ENCODE results near the gene PPP1R3D.

Gene PPP1R3D

GRCh38 chr20:59939879-59940128 is 301 bp downstream of the PPP1R3D start:
- no peak for DNase-seq (ENCODE audit: low read depth)
- H3K4me3 ChIP-seq (ENCODE audit: low read depth, low read length), result peak overlapping the region; percentile 80

DNA sequence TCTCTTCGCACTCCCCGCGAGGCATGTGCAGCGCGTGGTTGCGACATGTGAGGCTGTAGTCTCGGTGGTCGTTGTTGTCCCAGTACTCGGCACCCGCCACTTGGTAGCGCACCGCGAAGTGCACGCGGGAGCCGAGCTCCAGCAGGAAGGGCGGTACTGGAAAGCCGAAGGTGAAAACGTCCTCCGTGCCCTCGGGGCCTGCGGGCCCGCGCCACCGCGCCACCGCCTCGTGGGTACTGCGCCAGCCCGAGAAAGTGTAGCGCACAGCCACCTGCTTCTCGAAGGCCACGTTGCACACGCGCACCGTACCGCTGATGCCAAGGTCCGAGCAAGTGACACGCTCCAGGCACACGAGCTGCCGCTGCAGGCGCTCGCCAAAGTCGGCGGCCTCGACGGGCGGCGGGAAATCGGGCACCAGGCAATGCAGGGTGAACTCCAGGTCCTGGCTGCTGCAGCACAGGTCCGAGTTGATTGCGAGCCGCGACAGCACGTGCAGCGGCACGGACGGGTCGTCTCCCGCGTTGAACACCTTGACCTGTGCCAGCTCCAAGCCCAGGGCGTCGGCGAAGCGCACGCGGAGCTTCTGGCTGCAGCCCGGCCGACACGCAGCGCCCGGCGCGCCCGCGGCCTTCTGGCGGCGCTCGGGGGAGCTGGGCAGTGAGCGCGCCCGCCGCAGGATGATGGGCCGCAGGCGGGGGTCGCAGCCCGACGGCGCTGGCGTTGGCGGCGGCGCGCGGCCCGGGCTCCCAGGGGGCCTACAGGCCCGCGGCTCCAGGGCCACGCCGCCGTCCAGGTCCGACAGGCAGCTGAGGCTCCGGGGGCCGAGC is 840 bp downstream of the PPP1R3D start:
- H3K4me3 ChIP-seq (ENCODE audit: low read depth, low read length), result peak overlapping the region; percentile 80
- DNase-seq (ENCODE audit: low read depth), result peak; percentile 23
- TF ChIP-seq, protein P1, sequence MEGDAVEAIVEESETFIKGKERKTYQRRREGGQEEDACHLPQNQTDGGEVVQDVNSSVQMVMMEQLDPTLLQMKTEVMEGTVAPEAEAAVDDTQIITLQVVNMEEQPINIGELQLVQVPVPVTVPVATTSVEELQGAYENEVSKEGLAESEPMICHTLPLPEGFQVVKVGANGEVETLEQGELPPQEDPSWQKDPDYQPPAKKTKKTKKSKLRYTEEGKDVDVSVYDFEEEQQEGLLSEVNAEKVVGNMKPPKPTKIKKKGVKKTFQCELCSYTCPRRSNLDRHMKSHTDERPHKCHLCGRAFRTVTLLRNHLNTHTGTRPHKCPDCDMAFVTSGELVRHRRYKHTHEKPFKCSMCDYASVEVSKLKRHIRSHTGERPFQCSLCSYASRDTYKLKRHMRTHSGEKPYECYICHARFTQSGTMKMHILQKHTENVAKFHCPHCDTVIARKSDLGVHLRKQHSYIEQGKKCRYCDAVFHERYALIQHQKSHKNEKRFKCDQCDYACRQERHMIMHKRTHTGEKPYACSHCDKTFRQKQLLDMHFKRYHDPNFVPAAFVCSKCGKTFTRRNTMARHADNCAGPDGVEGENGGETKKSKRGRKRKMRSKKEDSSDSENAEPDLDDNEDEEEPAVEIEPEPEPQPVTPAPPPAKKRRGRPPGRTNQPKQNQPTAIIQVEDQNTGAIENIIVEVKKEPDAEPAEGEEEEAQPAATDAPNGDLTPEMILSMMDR (conservative IDR thresholded peaks at IDR 0.05; ENCODE audit: low read depth, low read length), result no peak

More at GRCh38 chr20:59939879-59940128, 301 bp downstream of the PPP1R3D start:
- TF ChIP-seq, protein P1 (conservative IDR thresholded peaks at IDR 0.05; ENCODE audit: low read depth, low read length), result no peak

DNA sequence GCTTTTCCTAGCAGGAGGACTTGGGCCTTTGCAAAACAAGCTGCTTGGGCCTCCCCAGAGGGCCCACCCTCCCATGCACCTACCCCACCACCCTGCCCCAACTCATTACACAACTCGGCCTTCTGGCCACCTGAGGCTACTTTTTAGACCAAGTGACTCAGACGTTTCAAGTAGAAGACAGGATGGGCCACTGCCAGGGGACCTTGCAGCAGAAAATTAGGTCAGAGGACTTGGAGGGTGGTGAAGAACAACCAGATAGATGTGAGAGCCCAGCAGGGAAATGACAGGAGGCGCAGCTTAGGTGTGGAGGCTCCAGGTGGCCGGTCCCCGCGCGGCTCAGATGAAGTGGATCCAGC is 1.4 kb downstream of the PPP1R3D start:
- DNase-seq (ENCODE audit: low read depth), result peak; percentile 5
- no peak overlapping the region for H3K4me3 ChIP-seq (ENCODE audit: low read depth, low read length)
- TF ChIP-seq, protein P1 (conservative IDR thresholded peaks at IDR 0.05; ENCODE audit: low read depth, low read length), result no peak

GRCh38 chr20:59938221-59938620 is 1.9 kb downstream of the PPP1R3D start:
- H3K4me3 ChIP-seq (ENCODE audit: low read depth, low read length), result no peak overlapping the region
- TF ChIP-seq, protein P1 (conservative IDR thresholded peaks at IDR 0.05; ENCODE audit: low read depth, low read length), result no peak
- DNase-seq (ENCODE audit: low read depth), result peak; percentile 10

- TF ChIP-seq, protein P1 (conservative IDR thresholded peaks at IDR 0.05; ENCODE audit: low read depth, low read length), result no peak
- H3K4me3 ChIP-seq (ENCODE audit: low read depth, low read length), result no peak overlapping the region
- no peak for DNase-seq (ENCODE audit: low read depth)
These were observed 3.0 kb downstream of the PPP1R3D start for GRCh38 chr20:59937150-59937549.

- no peak overlapping the region for H3K4me3 ChIP-seq (ENCODE audit: low read depth, low read length)
- TF ChIP-seq, protein P1 (conservative IDR thresholded peaks at IDR 0.05; ENCODE audit: low read depth, low read length), result no peak
- no peak for DNase-seq (ENCODE audit: low read depth)
These were observed 3.7 kb downstream of the PPP1R3D start for GRCh38 chr20:59936409-59936808.
